GM12878 (cell line): ENCODE measurements around the gene MACROD2. TPM values are rescaled to one million over a fixed set of nuclear protein-coding genes. Genes with fewer than 3 reads are reported as not detected.

Experiments used
- ATAC-seq: fragments of 200-7000 bp; cut with Tn5 transposase; 3 replicates; pipeline ENCODE4 v1.9.1; 2020; ENCODE audit warnings: mild to moderate bottlenecking, moderate library complexity
- BruUV-seq: library from RNA; stranded (reverse); fragments of 400-500 nt; replicated peaks from 2 replicates; lab custom pipeline; 2021; lab: Mats Ljungman, UMichigan
- CTCF ChIA-PET: fragments of 300-600 bp; sonication (Branson Sonifier 250); formaldehyde crosslinking; extraction: SDS; loops from one replicate; lab custom pipeline; 2021; ENCODE audit warnings: inconsistent platforms; lab: Yijun Ruan, JAX
- POLR2A ChIA-PET: fragments of 350-600 bp; formaldehyde crosslinking; extraction: SDS; loops from one replicate; lab custom pipeline; 2021; ENCODE audit warnings: inconsistent platforms; lab: Charles Lee
- RAD21 ChIA-PET: fragments of 300-600 bp; sonication (Branson Sonifier 250); formaldehyde crosslinking; loops from one replicate; lab custom pipeline; 2023; ENCODE audit warnings: antibody characterized with exemption; ENCODE audit not compliant: unreplicated experiment; lab: Charles Lee
- SMC1A ChIA-PET: fragments of 300-600 bp; sonication (Branson Sonifier 250); formaldehyde crosslinking; loops from one replicate; lab custom pipeline; 2023; ENCODE audit not compliant: unreplicated experiment, uncharacterized antibody; lab: Charles Lee
- DNase-seq: peaks from one replicate; pipeline ENCODE4 v3.0.0-alpha.2; 2011; ENCODE audit warnings: low read depth, low spot score
- FAIRE-seq: peaks from 3 replicates; lab custom pipeline; 2011; peaks lifted over from hg19 to GRCh38; lab: Jason Lieb, UNC
- H2AFZ ChIP-seq: 2 replicates; pipeline ENCODE4 v1.6.0; 2011; ENCODE audit warnings: low read depth, low read length, control low read depth; ENCODE audit not compliant: control insufficient read depth
- H3K27ac ChIP-seq: 2 replicates; pipeline ENCODE4 v1.5.1; 2011; ENCODE audit warnings: control low read depth; ENCODE audit not compliant: control insufficient read depth, insufficient read depth
- H3K27me3 ChIP-seq, 2 experiments: replicated peaks in 1 of 2; 2 replicates each; pipeline versions ENCODE4 v1.6.0 to v1.6.1; 2011; ENCODE audit warnings: low read length in 1 of 2; ENCODE audit not compliant: control insufficient read depth in 2 of 2, insufficient read depth in 2 of 2
- H3K36me3 ChIP-seq, 2 experiments: 2 replicates each; pipeline ENCODE4 v1.5.1; 2011; ENCODE audit warnings: low read length in 1 of 2; ENCODE audit not compliant: control insufficient read depth in 2 of 2, insufficient read depth in 2 of 2
- H3K4me1 ChIP-seq: 2 replicates; pipeline ENCODE4 v1.6.1; 2011; ENCODE audit warnings: mild to moderate bottlenecking, low read length, moderate library complexity, mixed read lengths; ENCODE audit not compliant: control insufficient read depth, insufficient read depth
- H3K4me2 ChIP-seq: 2 replicates; pipeline ENCODE4 v1.6.0; 2011; ENCODE audit warnings: control low read depth; ENCODE audit not compliant: control insufficient read depth, insufficient read depth
- H3K4me3 ChIP-seq: fragments of 200-600 bp; sonication (generic); 2 replicates; pipeline ENCODE4 v1.5.1; 2016
- H3K79me2 ChIP-seq: 2 replicates; pipeline ENCODE4 v1.6.0; 2011; ENCODE audit warnings: low read length; ENCODE audit not compliant: control insufficient read depth, insufficient read depth
- H3K9ac ChIP-seq: 2 replicates; pipeline ENCODE4 v1.8.0; 2011; ENCODE audit warnings: low read length, control low read depth, mixed read lengths; ENCODE audit not compliant: control insufficient read depth, insufficient read depth
- H3K9me3 ChIP-seq: replicated peaks from 3 replicates; pipeline ENCODE4 v1.5.1; 2011; ENCODE audit warnings: mild to moderate bottlenecking, low read length; ENCODE audit not compliant: control insufficient read depth, insufficient read depth
- H4K20me1 ChIP-seq: 2 replicates; pipeline ENCODE4 v1.6.0; 2011; ENCODE audit not compliant: control insufficient read depth, insufficient read depth
- FOXK2 ChIP-seq: fragments of 450-650 bp; IDR thresholded peaks from 2 replicates; pipeline ENCODE4 v1.6.1; 2017; ENCODE audit warnings: mild to moderate bottlenecking, moderate library complexity
- MEF2A ChIP-seq: IDR thresholded peaks from 2 replicates; pipeline ENCODE4 v1.6.1; 2011; ENCODE audit warnings: low read depth, mild to moderate bottlenecking, low read length, moderate library complexity; ENCODE audit not compliant: insufficient read depth
- NFYA ChIP-seq: IDR thresholded peaks from 2 replicates; pipeline ENCODE4 v1.6.1; 2011; ENCODE audit warnings: low read depth, mild to moderate bottlenecking, low read length, improper control_type of control experiment, borderline replicate concordance
- NRF1 ChIP-seq: conservative IDR thresholded peaks from 2 replicates; pipeline ENCODE4 v1.6.1; 2011; ENCODE audit warnings: mild to moderate bottlenecking, low read depth, low read length, improper control_type of control experiment
- TCF7 ChIP-seq: IDR thresholded peaks from 2 replicates; pipeline ENCODE4 v1.6.1; 2014; ENCODE audit warnings: antibody characterized with exemption, borderline replicate concordance
- ZNF274 ChIP-seq: IDR thresholded peaks from one replicate; pipeline ENCODE4 v1.8.0; 2011; ENCODE audit not compliant: insufficient read length, insufficient read depth
- WGBS: methylation state at CpG from one replicate; pipeline ENCODE4 v1.1.6; 2016; ENCODE audit warnings: low lambda C conversion rate; ENCODE audit not compliant: insufficient replicate concordance, insufficient coverage; ENCODE audit errors: missing lambda C conversion rate; 5-methylcytosine and 5-hydroxymethylcytosine counted together
- in situ Hi-C: fragments of 300-500 bp; cut with MboI; formaldehyde crosslinking; loops from 9 replicates; pipeline ENCODE4 v1.14.3; 2018; ENCODE audit warnings: mixed read lengths
- intact Hi-C: fragments of 100-400 bp; cut with micrococcal nuclease; formaldehyde crosslinking; loops from one replicate; pipeline ENCODE4 v1.14.2; 2022; ENCODE audit not compliant: unreplicated experiment
- polyA plus RNA-seq, 11 experiments: library from polyadenylated mRNA; depleted of rRNA in 4 of 11; unstranded in 6 of 11; stranded (reverse) in 5 of 11; fragments of >200 nt; fragmentation: Nextera tagmentation in 4 of 11; fragmentation: Illumina TruSeq in 1 of 11; extraction: Ambion mirVana in 4 of 11; extraction: Trizol in 1 of 11; gene quantifications; 1 replicate in 1 of 11; 2 replicates in 10 of 11; pipeline versions ENCODE4 v1.2.1 to v1.2.3, GENCODE V29; 2011 to 2016; ENCODE audit warnings: inconsistent platforms in 2 of 11, missing spikeins in 2 of 11, low read depth in 1 of 11
- total RNA-seq, 4 experiments: library from RNA; depleted of rRNA in 3 of 4; stranded (reverse); fragments of >200 nt in 3 of 4; fragmentation: Illumina TruSeq in 1 of 4; extraction: Trizol in 1 of 4; gene quantifications; 2 replicates each; pipeline versions ENCODE4 v1.2.1 to v1.2.3, GENCODE V29; 2013 to 2021
- TF ChIP-seq, protein P1 (sequence below): IDR thresholded peaks from 2 replicates; pipeline ENCODE4 v1.6.1; 2012; ENCODE audit warnings: low read length, inconsistent platforms

MACROD2 gene
- total and polyA plus RNA-seq, 10 of the 15 experiments (the other 5 are each of a cell fraction or from before 2014, with no cell fraction given): 1.1 to 21.5 (median 2.2) TPM

DNA sequence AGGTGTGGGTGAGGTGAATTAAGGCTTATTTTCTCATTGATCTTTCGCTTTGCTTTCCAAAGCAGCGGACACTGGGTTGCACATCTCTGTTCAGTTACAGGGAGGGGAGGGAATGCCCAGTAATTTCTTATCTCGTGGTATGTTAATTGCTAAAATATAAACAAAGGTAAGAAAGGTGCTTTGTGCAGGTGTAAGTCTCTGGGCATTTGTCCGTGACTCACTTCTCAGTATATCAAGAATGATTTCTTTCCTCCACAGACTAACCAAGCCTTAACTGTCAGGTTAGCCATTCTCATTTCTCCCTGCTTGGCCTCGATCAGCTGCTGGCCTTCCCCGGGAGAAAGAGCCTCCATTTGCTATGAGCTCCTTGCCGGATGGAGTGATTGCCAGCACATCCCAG lies 1715.9 kb downstream of the MACROD2 start:
- in situ Hi-C loops: loop anchor here (25.0 kb wide), 1 partner anchor 776 kb away; no protein-coding TSS in a partner anchor
- no peak for DNase-seq
- TF ChIP-seq TCF7 (no peak), NFYA (no peak), NRF1 (no peak), FOXK2 (no peak), ZNF274 (no peak), MEF2A (no peak)
- TF ChIP-seq, protein P1, sequence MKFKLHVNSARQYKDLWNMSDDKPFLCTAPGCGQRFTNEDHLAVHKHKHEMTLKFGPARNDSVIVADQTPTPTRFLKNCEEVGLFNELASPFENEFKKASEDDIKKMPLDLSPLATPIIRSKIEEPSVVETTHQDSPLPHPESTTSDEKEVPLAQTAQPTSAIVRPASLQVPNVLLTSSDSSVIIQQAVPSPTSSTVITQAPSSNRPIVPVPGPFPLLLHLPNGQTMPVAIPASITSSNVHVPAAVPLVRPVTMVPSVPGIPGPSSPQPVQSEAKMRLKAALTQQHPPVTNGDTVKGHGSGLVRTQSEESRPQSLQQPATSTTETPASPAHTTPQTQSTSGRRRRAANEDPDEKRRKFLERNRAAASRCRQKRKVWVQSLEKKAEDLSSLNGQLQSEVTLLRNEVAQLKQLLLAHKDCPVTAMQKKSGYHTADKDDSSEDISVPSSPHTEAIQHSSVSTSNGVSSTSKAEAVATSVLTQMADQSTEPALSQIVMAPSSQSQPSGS: no peak

More for the DNA sequence above, 1715.9 kb downstream of the MACROD2 start:
- intact Hi-C loops: no loop called here
- H3K36me3 ChIP-seq: no peaks in the 10 kb centered on the region
- H3K27ac ChIP-seq: no peak overlapping the region
- ChIA-PET SMC1A (no interaction called here), CTCF (interaction anchor here (1.7 kb wide), 1 partner anchor 12 kb away, joined by 8 read pairs; no protein-coding TSS in a partner anchor), RAD21 (no interaction called here), POLR2A (no interaction called here)
- H3K4me1 ChIP-seq: no peaks in the 10 kb centered on the region
- H3K4me3 ChIP-seq: no peak overlapping the region
- no peaks in the 10 kb centered on the region for H4K20me1 ChIP-seq
- no peaks in the 10 kb centered on the region for H3K79me2 ChIP-seq
- H2AFZ ChIP-seq: no peak overlapping the region
- H3K27me3 ChIP-seq: no peaks in the 10 kb centered on the region
- no peak overlapping the region for H3K4me2 ChIP-seq
- no TSS peak for BruUV-seq
- no peak overlapping the region for H3K9ac ChIP-seq
- WGBS: 66% methylated on average over 7 of the region's 7 CpGs
- ATAC-seq: no peak
- FAIRE-seq: no peak
- no peaks in the 10 kb centered on the region for H3K9me3 ChIP-seq
